Measurements from ENCODE around the gene MRPL32. TPM values are rescaled to one million over a fixed set of nuclear protein-coding genes. Genes with fewer than 3 reads are reported as not detected.

MRPL32 gene
- total RNA-seq, 4 donors from 2014 or later = 48.7 to 111 (median 54.0) TPM

DNA sequence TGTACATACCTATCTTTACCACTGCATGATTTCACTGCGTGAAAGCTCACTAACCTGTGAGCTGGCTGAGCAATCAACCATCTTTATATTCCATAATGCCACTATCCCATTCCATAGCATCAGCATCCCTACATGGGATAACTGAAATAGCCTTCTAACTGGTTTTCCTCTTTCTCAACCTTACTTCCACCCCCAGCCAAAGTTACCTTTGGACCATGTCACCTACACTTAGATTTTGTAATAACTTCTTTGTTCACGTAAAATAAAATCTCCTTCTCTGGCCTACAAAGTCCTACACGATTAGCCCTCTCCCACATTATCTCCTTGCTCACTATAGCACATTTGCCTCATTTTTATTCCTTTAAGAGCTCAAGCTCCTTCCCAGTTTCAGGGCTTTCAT lies 2.7 kb upstream of the MRPL32 start:
- TF ChIP-seq, protein P1, sequence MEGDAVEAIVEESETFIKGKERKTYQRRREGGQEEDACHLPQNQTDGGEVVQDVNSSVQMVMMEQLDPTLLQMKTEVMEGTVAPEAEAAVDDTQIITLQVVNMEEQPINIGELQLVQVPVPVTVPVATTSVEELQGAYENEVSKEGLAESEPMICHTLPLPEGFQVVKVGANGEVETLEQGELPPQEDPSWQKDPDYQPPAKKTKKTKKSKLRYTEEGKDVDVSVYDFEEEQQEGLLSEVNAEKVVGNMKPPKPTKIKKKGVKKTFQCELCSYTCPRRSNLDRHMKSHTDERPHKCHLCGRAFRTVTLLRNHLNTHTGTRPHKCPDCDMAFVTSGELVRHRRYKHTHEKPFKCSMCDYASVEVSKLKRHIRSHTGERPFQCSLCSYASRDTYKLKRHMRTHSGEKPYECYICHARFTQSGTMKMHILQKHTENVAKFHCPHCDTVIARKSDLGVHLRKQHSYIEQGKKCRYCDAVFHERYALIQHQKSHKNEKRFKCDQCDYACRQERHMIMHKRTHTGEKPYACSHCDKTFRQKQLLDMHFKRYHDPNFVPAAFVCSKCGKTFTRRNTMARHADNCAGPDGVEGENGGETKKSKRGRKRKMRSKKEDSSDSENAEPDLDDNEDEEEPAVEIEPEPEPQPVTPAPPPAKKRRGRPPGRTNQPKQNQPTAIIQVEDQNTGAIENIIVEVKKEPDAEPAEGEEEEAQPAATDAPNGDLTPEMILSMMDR (IDR thresholded peaks at IDR 0.05; ENCODE audit: low read depth) = no peak

DNA sequence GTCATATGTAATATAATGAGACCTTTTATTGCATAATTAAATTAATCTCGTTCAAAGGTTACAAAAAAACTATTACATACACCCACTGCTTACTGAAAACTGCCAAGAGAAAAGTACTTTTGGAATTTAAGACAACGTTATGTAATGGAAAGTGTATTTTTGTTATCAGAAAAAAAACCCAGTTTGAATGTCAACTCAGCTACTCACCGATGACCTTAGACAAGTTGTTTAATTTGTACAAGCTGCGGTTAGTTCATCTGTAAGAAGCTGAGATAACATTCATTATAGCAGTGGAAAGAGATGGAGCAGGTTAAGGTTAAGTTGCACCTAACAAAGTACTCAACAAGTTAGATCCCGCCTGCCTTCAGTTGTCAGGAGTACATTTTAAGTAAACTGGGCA lies 1.3 kb upstream of the MRPL32 start:
- TF ChIP-seq, protein P1 (IDR thresholded peaks at IDR 0.05; ENCODE audit: low read depth) = no peak

DNA sequence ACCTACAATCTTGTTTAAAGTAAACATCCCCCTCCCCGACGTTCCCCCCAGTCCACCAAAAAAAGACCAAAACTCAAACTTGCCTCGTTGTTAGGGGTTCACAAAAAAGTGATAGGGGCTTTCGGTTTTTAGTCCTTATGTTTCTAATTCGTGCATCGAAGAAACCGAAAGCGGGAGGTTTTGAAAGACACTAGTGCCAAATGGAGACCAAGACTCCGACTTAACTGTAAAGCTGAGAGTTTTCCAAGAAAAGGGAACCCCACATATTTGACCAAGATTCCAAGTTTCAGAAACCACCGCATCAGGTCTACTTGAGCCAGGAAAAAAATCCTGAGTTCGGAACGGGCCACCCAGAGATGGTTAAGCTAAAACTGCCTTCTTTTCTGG lies 736 bp upstream of the MRPL32 start:
- TF ChIP-seq, protein P1 (IDR thresholded peaks at IDR 0.05; ENCODE audit: low read depth) = no peak

DNA sequence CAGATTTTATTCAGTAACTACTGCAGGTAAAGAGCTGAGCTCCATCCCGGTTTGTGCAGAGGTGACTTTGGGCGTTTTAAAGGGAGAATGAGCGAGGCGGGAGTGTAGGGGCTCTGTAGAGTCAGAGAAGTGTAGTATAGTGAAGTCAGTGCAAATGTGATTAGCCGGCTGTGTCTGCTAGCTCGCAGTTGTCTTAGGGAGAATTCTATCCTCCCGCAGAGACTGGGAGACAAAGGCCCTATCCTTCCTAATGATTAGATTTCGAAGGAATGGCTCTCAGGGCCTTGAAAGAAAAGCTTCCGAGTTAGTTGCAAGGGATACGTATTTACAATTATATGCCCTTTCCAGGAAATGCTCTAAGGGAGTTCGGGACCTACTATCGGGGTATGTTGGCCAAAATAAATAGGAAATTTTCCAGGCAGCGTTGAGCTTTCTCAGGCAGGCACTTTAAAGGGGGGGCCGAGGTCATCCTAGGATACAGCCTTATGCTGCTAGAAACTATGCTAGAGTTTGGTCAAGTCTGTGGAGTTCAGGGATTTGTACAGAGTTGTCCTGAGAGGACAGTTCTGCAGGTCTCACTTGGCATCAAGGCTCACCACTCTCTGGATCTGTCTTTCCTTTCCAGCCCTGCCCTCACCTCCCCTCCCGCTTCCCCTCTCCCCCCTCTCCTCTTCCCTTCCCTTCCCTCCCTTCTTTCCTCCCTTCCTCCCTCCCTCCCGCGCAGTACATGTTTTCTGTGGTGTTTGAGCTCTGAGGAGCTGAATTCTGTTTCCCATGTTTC lies 825 bp downstream of the MRPL32 start:
- TF ChIP-seq, protein P1 (IDR thresholded peaks at IDR 0.05; ENCODE audit: low read depth) = no peak

DNA sequence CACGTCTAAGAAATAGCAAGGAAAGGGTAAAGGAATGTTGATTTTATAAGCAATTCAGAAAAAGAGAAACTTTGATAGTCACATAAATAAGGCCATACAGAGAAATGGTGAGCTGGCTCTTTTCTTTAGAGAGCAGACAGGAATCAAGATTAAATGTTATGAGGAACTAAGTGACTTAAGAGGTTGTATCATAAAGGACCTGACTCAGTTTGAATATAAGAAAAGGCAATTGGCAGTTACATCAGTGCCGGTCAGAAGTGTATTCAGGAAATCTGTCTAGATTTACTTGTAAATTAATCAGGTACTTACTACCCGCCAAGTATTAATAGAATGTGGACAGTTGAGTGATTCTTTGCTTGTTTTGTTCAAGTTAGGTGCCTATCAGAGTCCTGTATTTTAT lies 2.1 kb downstream of the MRPL32 start:
- TF ChIP-seq, protein P1 (IDR thresholded peaks at IDR 0.05; ENCODE audit: low read depth) = no peak

DNA sequence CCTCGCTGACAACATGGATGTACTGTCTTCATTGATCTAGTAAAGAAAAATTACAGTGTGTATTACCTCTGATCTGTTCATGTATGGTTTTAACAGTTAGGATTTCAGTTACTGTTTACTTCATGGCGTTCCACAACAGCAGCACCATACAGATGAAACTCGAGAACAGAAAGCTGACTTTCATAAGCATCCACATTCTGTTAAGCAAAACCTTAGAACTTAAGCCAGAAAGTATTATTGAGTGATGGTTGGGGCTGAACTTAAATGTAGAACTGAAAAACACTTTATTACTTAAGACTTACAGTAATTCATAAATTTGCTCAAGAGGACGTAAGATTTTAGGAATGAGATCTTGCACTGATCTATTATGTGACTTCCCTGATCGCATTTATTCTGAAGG lies 3.7 kb downstream of the MRPL32 start:
- TF ChIP-seq, protein P1 (IDR thresholded peaks at IDR 0.05; ENCODE audit: low read depth) = no peak

DNA sequence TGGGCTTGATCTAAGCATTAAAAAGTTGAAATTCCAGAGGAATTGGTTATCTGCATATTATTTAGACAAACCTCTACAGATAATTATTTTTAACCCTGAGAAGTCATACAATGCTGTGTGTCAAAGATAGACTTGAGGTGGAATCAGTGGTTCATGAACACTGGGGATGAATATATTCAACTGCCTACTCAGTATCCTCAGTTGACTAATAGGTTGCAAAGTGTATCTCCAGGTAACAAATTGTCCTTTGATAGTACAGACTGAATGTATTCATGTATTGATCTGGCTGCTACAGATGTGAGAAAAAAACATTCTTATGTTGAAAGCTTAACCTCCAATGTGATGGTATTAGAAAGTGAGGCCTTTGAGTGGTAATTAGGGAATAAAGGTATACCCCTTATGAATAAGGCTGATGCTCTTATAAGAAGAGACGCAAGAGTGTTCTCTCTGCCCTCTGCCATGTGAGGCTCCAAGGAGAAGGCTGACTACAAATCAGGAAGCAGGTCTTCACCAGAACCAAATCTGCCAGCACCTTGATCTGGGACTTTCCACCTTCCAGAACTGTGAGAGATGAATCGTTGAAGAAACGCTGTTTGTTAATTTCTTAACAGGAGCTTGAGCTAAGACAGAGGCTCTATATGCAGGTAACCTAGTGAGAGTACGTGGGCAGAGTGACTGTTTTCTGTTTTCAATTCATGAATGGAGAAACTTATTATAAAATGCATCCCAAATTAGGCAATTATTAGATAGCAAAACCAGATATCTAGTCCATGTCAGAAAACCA lies 7.5 kb downstream of the MRPL32 start:
- TF ChIP-seq, protein P1 (IDR thresholded peaks at IDR 0.05; ENCODE audit: low read depth) = no peak

All from subcutaneous adipose tissue (tissue), 4 donors.